Activated B cell treated with CpG ODN at 0.5 μM for 24 hours (primary cell): ENCODE results near the gene SH2D4B. TPM values are rescaled to one million over a fixed set of nuclear protein-coding genes. Genes with fewer than 3 reads are reported as not detected.
A peak's percentile ranks its signal among the peaks of the same experiment; 100 is the strongest.

ENCODE experiments used
- ATAC-seq: fragments of 200-7000 bp; cut with Tn5 transposase; one replicate; pipeline ENCODE4 v1.10.0; 2021; ENCODE audit warnings: low read depth, mild to moderate bottlenecking, moderate library complexity
- CTCF ChIA-PET: fragments of 350-600 bp; sonication (Branson Sonifier 250); formaldehyde crosslinking; loops from one replicate; lab custom pipeline; 2021; ENCODE audit warnings: antibody characterized with exemption; lab: Charles Lee
- POLR2A ChIA-PET: fragments of 350-600 bp; sonication (Branson Sonifier 250); formaldehyde crosslinking; loops from one replicate; lab custom pipeline; 2021; ENCODE audit warnings: antibody characterized with exemption; lab: Charles Lee
- DNase-seq: peaks from one replicate; pipeline ENCODE4 v3.0.0; 2022
- H3K27ac Mint-ChIP-seq: one replicate; pipeline ENCODE4 v1.8.0; 2020; ENCODE audit warnings: mixed read lengths
- H3K27me3 Mint-ChIP-seq: one replicate; pipeline ENCODE4 v1.8.0; 2021; ENCODE audit warnings: mixed read lengths
- H3K36me3 Mint-ChIP-seq: one replicate; pipeline ENCODE4 v1.8.0; 2021; ENCODE audit warnings: low read depth, mixed read lengths
- H3K4me1 Mint-ChIP-seq: one replicate; pipeline ENCODE4 v1.8.0; 2021; ENCODE audit warnings: mixed read lengths
- H3K4me3 Mint-ChIP-seq: one replicate; pipeline ENCODE4 v1.8.0; 2020; ENCODE audit warnings: mild to moderate bottlenecking, mixed read lengths
- H3K9me3 Mint-ChIP-seq: one replicate; pipeline ENCODE4 v1.8.0; 2020; ENCODE audit warnings: mixed read lengths
- CTCF ChIP-seq: fragments of 200-600 bp; IDR thresholded peaks from one replicate; pipeline ENCODE4 v1.8.0; 2022; ENCODE audit warnings: antibody characterized with exemption, mild to moderate bottlenecking
- intact Hi-C: fragments of 100-400 bp; cut with micrococcal nuclease; formaldehyde crosslinking; loops from one replicate; pipeline ENCODE4 v1.15.1; 2024
- total RNA-seq: library from RNA; stranded (reverse); gene quantifications from 2 replicates; pipeline ENCODE4 v1.2.3, GENCODE V29; 2022

The SH2D4B gene
- total RNA-seq, 1 donor from 2014 or later = not detected

GRCh38 chr10:80516506-80517075 lies 21.1 kb upstream of the SH2D4B start:
- POLR2A ChIA-PET = no interaction called here
- Mint-ChIP-seq H3K27ac (peak overlapping the region; percentile 38), H3K9me3 (no peaks in the 10 kb centered on the region), H3K4me1 (peaks cover 34% of the 10 kb centered on the region), H3K27me3 (no peaks in the 10 kb centered on the region), H3K4me3 (no peak overlapping the region), H3K36me3 (peaks cover 73% of the 10 kb centered on the region)
- TF ChIP-seq CTCF = no peak
- CTCF ChIA-PET = no interaction called here
- DNase-seq = no peak
- intact Hi-C loops = no loop called here
- no peak for ATAC-seq

GRCh38 chr10:80517416-80518142 lies 20.1 kb upstream of the SH2D4B start:
- CTCF ChIA-PET = no interaction called here
- intact Hi-C loops = no loop called here
- H3K27me3 Mint-ChIP-seq = no peaks in the 10 kb centered on the region
- peaks cover 34% of the 10 kb centered on the region for H3K4me1 Mint-ChIP-seq
- POLR2A ChIA-PET = no interaction called here
- no peaks in the 10 kb centered on the region for H3K9me3 Mint-ChIP-seq
- peaks cover 64% of the 10 kb centered on the region for H3K36me3 Mint-ChIP-seq
- DNase-seq = no peak
- ATAC-seq = no peak
- H3K4me3 Mint-ChIP-seq = no peak overlapping the region
- H3K27ac Mint-ChIP-seq = no peak overlapping the region
- TF ChIP-seq CTCF = no peak

- peaks cover 57% of the 10 kb centered on the region for H3K36me3 Mint-ChIP-seq
- no peaks in the 10 kb centered on the region for H3K27me3 Mint-ChIP-seq
- DNase-seq = no peak
- ATAC-seq = no peak
- intact Hi-C loops = no loop called here
- no peak for TF ChIP-seq CTCF
- CTCF ChIA-PET = no interaction called here
- H3K27ac Mint-ChIP-seq = peak overlapping the region; percentile 32
- no peak overlapping the region for H3K4me3 Mint-ChIP-seq
- POLR2A ChIA-PET = no interaction called here
- no peaks in the 10 kb centered on the region for H3K9me3 Mint-ChIP-seq
- H3K4me1 Mint-ChIP-seq = peaks cover 34% of the 10 kb centered on the region
Observed at GRCh38 chr10:80518143-80518806, 19.4 kb upstream of the SH2D4B start.

GRCh38 chr10:80518807-80519360 lies 18.8 kb upstream of the SH2D4B start:
- DNase-seq (no peak), ATAC-seq (no peak)
- intact Hi-C loops = no loop called here
- ChIA-PET POLR2A (no interaction called here), CTCF (no interaction called here)
- no peaks in the 10 kb centered on the region for H3K27me3 Mint-ChIP-seq
- H3K9me3 Mint-ChIP-seq = no peaks in the 10 kb centered on the region
- peak overlapping the region; percentile 2 for H3K4me3 Mint-ChIP-seq
- TF ChIP-seq CTCF = no peak
- H3K27ac Mint-ChIP-seq = peak overlapping the region; percentile 32
- H3K4me1 Mint-ChIP-seq = peaks cover 34% of the 10 kb centered on the region
- peaks cover 57% of the 10 kb centered on the region for H3K36me3 Mint-ChIP-seq
